Rectal smooth muscle tissue (tissue), 1 donor: Measurements from ENCODE around the gene UTS2.

ENCODE experiments used
- H3K27ac ChIP-seq: one replicate; pipeline ENCODE4 v1.7.0; 2013; ENCODE audit warnings: low read depth, low read length, inconsistent platforms
- H3K27me3 ChIP-seq: one replicate; pipeline ENCODE4 v1.7.0; 2013; ENCODE audit warnings: low read length; ENCODE audit not compliant: control insufficient read depth, insufficient read depth
- H3K36me3 ChIP-seq: one replicate; pipeline ENCODE4 v1.7.0; 2013; ENCODE audit warnings: low read length; ENCODE audit not compliant: control insufficient read depth, insufficient read depth
- H3K4me1 ChIP-seq: one replicate; pipeline ENCODE4 v1.7.0; 2013; ENCODE audit warnings: low read length; ENCODE audit not compliant: control insufficient read depth, insufficient read depth
- H3K4me3 ChIP-seq: one replicate; pipeline ENCODE4 v1.7.0; 2013; ENCODE audit warnings: low read length
- H3K9ac ChIP-seq: one replicate; pipeline ENCODE4 v1.7.0; 2013; ENCODE audit warnings: low read length

Gene UTS2

GRCh38 chr1:7827126-7827955, 25.5 kb downstream of the UTS2 start:
- Histone ChIP-seq H3K4me3 (no peak overlapping the region), H3K4me1 (no peaks in the 10 kb centered on the region), H3K36me3 (peaks cover 15% of the 10 kb centered on the region), H3K9ac (no peak overlapping the region), H3K27ac (no peak overlapping the region), H3K27me3 (no peaks in the 10 kb centered on the region)

- H3K36me3 ChIP-seq, result peaks cover 20% of the 10 kb centered on the region
- no peaks in the 10 kb centered on the region for H3K4me1 ChIP-seq
- no peak overlapping the region for H3K4me3 ChIP-seq
- H3K9ac ChIP-seq, result no peak overlapping the region
- H3K27me3 ChIP-seq, result no peaks in the 10 kb centered on the region
- H3K27ac ChIP-seq, result no peak overlapping the region
Measured at GRCh38 chr1:7826363-7826762, 26.5 kb downstream of the UTS2 start.

GRCh38 chr1:7824701-7825100, 28.2 kb downstream of the UTS2 start:
- H3K27me3 ChIP-seq, result no peaks in the 10 kb centered on the region
- no peak overlapping the region for H3K27ac ChIP-seq
- no peak overlapping the region for H3K9ac ChIP-seq
- no peaks in the 10 kb centered on the region for H3K4me1 ChIP-seq
- no peak overlapping the region for H3K4me3 ChIP-seq
- H3K36me3 ChIP-seq, result peaks cover 25% of the 10 kb centered on the region

GRCh38 chr1:7821282-7821681, 31.6 kb downstream of the UTS2 start:
- Histone ChIP-seq H3K4me3 (no peak overlapping the region), H3K9ac (no peak overlapping the region), H3K27me3 (no peaks in the 10 kb centered on the region), H3K4me1 (no peaks in the 10 kb centered on the region), H3K36me3 (peaks cover 16% of the 10 kb centered on the region), H3K27ac (no peak overlapping the region)

GRCh38 chr1:7813677-7814373, 39.0 kb downstream of the UTS2 start:
- Histone ChIP-seq H3K36me3 (peaks cover 26% of the 10 kb centered on the region), H3K4me1 (no peaks in the 10 kb centered on the region), H3K27me3 (no peaks in the 10 kb centered on the region), H3K4me3 (no peak overlapping the region), H3K27ac (no peak overlapping the region), H3K9ac (no peak overlapping the region)

GRCh38 chr1:7811476-7811875, 41.4 kb downstream of the UTS2 start:
- no peak overlapping the region for H3K27ac ChIP-seq
- H3K9ac ChIP-seq, result no peak overlapping the region
- H3K27me3 ChIP-seq, result no peaks in the 10 kb centered on the region
- peaks cover 34% of the 10 kb centered on the region for H3K36me3 ChIP-seq
- H3K4me1 ChIP-seq, result no peaks in the 10 kb centered on the region
- H3K4me3 ChIP-seq, result no peak overlapping the region

GRCh38 chr1:7810395-7810794, 42.5 kb downstream of the UTS2 start:
- H3K36me3 ChIP-seq, result peaks cover 41% of the 10 kb centered on the region
- H3K9ac ChIP-seq, result no peak overlapping the region
- no peak overlapping the region for H3K4me3 ChIP-seq
- H3K27ac ChIP-seq, result no peak overlapping the region
- no peaks in the 10 kb centered on the region for H3K27me3 ChIP-seq
- H3K4me1 ChIP-seq, result no peaks in the 10 kb centered on the region

- Histone ChIP-seq H3K4me1 (no peaks in the 10 kb centered on the region), H3K27ac (no peak overlapping the region), H3K9ac (no peak overlapping the region), H3K27me3 (no peaks in the 10 kb centered on the region), H3K36me3 (peaks cover 45% of the 10 kb centered on the region), H3K4me3 (no peak overlapping the region)
Measured at GRCh38 chr1:7809742-7810141, 43.1 kb downstream of the UTS2 start.

GRCh38 chr1:7808253-7808844, 44.5 kb downstream of the UTS2 start:
- Histone ChIP-seq H3K27ac (no peak overlapping the region), H3K9ac (no peak overlapping the region), H3K36me3 (peaks cover 41% of the 10 kb centered on the region)

GRCh38 chr1:7805460-7805859, 47.4 kb downstream of the UTS2 start:
- H3K27ac ChIP-seq, result no peak overlapping the region
- no peak overlapping the region for H3K9ac ChIP-seq
- no peaks in the 10 kb centered on the region for H3K27me3 ChIP-seq
- H3K4me3 ChIP-seq, result no peak overlapping the region
- peaks cover 31% of the 10 kb centered on the region for H3K36me3 ChIP-seq
- H3K4me1 ChIP-seq, result no peaks in the 10 kb centered on the region

More at GRCh38 chr1:7808253-7808844, 44.5 kb downstream of the UTS2 start:
- H3K4me3 ChIP-seq, result no peak overlapping the region
- H3K4me1 ChIP-seq, result no peaks in the 10 kb centered on the region
- no peaks in the 10 kb centered on the region for H3K27me3 ChIP-seq
